ENCODE data around the gene MED13L. TPM values are rescaled to one million over a fixed set of nuclear protein-coding genes. Genes with fewer than 3 reads are reported as not detected.

The MED13L gene
- total and polyA plus RNA-seq, 2 of the 8 experiments (the other 6 are each of a cell fraction or from before 2014, with no cell fraction given), result 15.9 to 51.7 TPM

GRCh38 chr12:116015525-116015924 is 262.0 kb downstream of the MED13L start (continued):
- peak; percentile 36 for TF ChIP-seq CHD7 (IDR thresholded peaks at IDR 0.05; ENCODE audit: insufficient replicate concordance, low read length)
- TF ChIP-seq RFX5 (IDR thresholded peaks at IDR 0.05; ENCODE audit: borderline replicate concordance, low read depth, low read length), result no peak
- no peak for TF ChIP-seq EZH2 (IDR thresholded peaks at IDR 0.05; ENCODE audit: low read depth, low read length, severe bottlenecking)
- TF ChIP-seq CBX8 (IDR thresholded peaks at IDR 0.05; ENCODE audit: borderline replicate concordance, low read depth, low read length), result no peak
- TF ChIP-seq NANOG (IDR thresholded peaks at IDR 0.05; ENCODE audit: insufficient read depth, low read depth, low read length, poor library complexity, severe bottlenecking), result no peak
- no peak for TF ChIP-seq RBBP5 (IDR thresholded peaks at IDR 0.05; ENCODE audit: borderline replicate concordance, low read depth, low read length)
- no peak for TF ChIP-seq BCL11A (IDR thresholded peaks at IDR 0.05; ENCODE audit: low read depth in 2 of 2, low read length in 2 of 2)
- no peak for TF ChIP-seq CREB1 (IDR thresholded peaks at IDR 0.05)
- TF ChIP-seq PHF8 (conservative IDR thresholded peaks at IDR 0.05; ENCODE audit: low read depth, low read length), result no peak
- TF ChIP-seq RAD21 (IDR thresholded peaks at IDR 0.05 in 1 of 2, conservative IDR thresholded peaks at IDR 0.05 in 1 of 2; ENCODE audit: low read depth in 2 of 2, low read length in 2 of 2), result peak; percentile 69 to 70
- no peak for TF ChIP-seq JUN (IDR thresholded peaks at IDR 0.05; ENCODE audit: low read depth, low read length)
- no peak for TF ChIP-seq SP4 (IDR thresholded peaks at IDR 0.05; ENCODE audit: low read length)
